ENCODE results near the gene EIF5B. TPM values are rescaled to one million over a fixed set of nuclear protein-coding genes. Genes with fewer than 3 reads are reported as not detected.

Gene EIF5B
- total and polyA plus RNA-seq, 2 donors (not counting 1 experiment from before 2014, with no cell fraction given), result 4.5 to 32.8 TPM

DNA sequence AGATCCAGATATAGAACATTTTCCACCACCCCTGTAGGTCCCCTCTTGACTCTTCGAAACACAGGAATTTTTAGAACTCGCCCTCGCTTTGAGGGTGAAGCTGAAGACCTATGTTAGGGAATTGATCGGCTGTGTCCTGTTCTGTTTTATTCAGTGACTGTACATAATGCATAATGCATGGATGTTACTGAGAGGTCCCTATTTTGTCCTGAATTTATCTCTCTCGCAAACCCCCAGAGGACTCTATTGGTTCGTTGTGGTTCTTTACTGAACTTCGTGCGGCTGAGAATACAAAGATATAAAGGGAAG, 431 bp upstream of the EIF5B start:
- H3K9me3 Mint-ChIP-seq (ENCODE audit: insufficient read depth), result no peaks in the 10 kb centered on the region
- peak overlapping the region; percentile 81 for H3K4me2 ChIP-seq (replicated peaks; ENCODE audit: low read depth, low read length, poor library complexity, severe bottlenecking)
- intact Hi-C loops (cut with micrococcal nuclease), result loop anchor here (1.0 to 5.0 kb wide), 8 partner anchors 154 to 924 kb away; partner anchors contain the start of genes C2orf15, COA5, MGAT4A and MITD1
- H3K9ac ChIP-seq (ENCODE audit: low read length), result peak overlapping the region; percentile 86
- H3K4me1 Mint-ChIP-seq, result peaks cover 30% of the 10 kb centered on the region
- peaks cover 6 to 13% of the 10 kb centered on the region in 2 experiments for H3K36me3 ChIP-seq (replicated peaks in 1 of 2; ENCODE audit: control extremely low read depth in 1 of 2, control insufficient read depth in 1 of 2, extremely low read depth in 1 of 2, insufficient read depth in 2 of 2, low read length in 1 of 2)
- H3K27ac Mint-ChIP-seq, result no peak overlapping the region
- CTCF ChIA-PET, result interaction anchor here (1.0 to 2.2 kb wide), 8 partner anchors 57 to 926 kb away, joined by 3 to 14 read pairs (median 4); partner anchors contain the start of genes LIPT1, REV1 and TSGA10
- no peaks in the 10 kb centered on the region for H3K27me3 Mint-ChIP-seq
- no peak overlapping the region for H3K4me3 Mint-ChIP-seq
- peaks cover 15% of the 10 kb centered on the region for H4K20me1 ChIP-seq (ENCODE audit: control insufficient read depth, insufficient read depth, low read length, poor library complexity, severe bottlenecking)
- peak overlapping the region; percentile 90 to 93 for H3K27ac ChIP-seq (ENCODE audit: low read length in 2 of 2)
- H3K79me2 ChIP-seq (ENCODE audit: control insufficient read depth, insufficient read depth, low read length), result peaks cover 72% of the 10 kb centered on the region
- H2AFZ ChIP-seq (ENCODE audit: insufficient read depth, low read depth, low read length, poor library complexity, severe bottlenecking), result peak overlapping the region; percentile 77
- no peaks in the 10 kb centered on the region for H3K9me3 ChIP-seq (ENCODE audit: control extremely low read depth in 1 of 3, control insufficient read depth in 2 of 3, insufficient read depth in 1 of 3, low read length in 2 of 3)
- TF ChIP-seq EZH2 (IDR thresholded peaks at IDR 0.05; ENCODE audit: borderline replicate concordance, insufficient read depth, low read depth, low read length, poor library complexity, severe bottlenecking), result no peak
- TF ChIP-seq, protein P1, sequence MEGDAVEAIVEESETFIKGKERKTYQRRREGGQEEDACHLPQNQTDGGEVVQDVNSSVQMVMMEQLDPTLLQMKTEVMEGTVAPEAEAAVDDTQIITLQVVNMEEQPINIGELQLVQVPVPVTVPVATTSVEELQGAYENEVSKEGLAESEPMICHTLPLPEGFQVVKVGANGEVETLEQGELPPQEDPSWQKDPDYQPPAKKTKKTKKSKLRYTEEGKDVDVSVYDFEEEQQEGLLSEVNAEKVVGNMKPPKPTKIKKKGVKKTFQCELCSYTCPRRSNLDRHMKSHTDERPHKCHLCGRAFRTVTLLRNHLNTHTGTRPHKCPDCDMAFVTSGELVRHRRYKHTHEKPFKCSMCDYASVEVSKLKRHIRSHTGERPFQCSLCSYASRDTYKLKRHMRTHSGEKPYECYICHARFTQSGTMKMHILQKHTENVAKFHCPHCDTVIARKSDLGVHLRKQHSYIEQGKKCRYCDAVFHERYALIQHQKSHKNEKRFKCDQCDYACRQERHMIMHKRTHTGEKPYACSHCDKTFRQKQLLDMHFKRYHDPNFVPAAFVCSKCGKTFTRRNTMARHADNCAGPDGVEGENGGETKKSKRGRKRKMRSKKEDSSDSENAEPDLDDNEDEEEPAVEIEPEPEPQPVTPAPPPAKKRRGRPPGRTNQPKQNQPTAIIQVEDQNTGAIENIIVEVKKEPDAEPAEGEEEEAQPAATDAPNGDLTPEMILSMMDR (IDR thresholded peaks at IDR 0.05), result no peak
- H3K27me3 ChIP-seq (replicated peaks in 1 of 4; ENCODE audit: control extremely low read depth in 1 of 4, control insufficient read depth in 3 of 4, insufficient read depth in 4 of 4, low read length in 3 of 4), result no peaks in the 10 kb centered on the region
- H3K4me3 ChIP-seq (ENCODE audit: control extremely low read depth in 1 of 5, extremely low read depth in 1 of 5, insufficient read depth in 1 of 5, low read depth in 2 of 5, low read length in 4 of 5), result peak overlapping the region; percentile 78 to 95 (median 86)
- DNase-seq (no peak), ATAC-seq (ENCODE audit: low read depth) (peak; percentile 2)
- H3K4me1 ChIP-seq (ENCODE audit: control insufficient read depth in 2 of 2, insufficient read depth in 2 of 2, low read length in 2 of 2), result peaks cover 14 to 31% of the 10 kb centered on the region in 2 donors
- WGBS (ENCODE audit: insufficient coverage), result 0% methylated on average over 4 of the region's 8 CpGs
- POLR2A ChIA-PET, result interaction anchor here (0.6 to 2.0 kb wide), 7 partner anchors 10 to 1972 kb away, joined by 3 to 7 read pairs (median 6); partner anchors contain the start of genes C2orf15, LIPT1, REV1 and RNF149

DNA sequence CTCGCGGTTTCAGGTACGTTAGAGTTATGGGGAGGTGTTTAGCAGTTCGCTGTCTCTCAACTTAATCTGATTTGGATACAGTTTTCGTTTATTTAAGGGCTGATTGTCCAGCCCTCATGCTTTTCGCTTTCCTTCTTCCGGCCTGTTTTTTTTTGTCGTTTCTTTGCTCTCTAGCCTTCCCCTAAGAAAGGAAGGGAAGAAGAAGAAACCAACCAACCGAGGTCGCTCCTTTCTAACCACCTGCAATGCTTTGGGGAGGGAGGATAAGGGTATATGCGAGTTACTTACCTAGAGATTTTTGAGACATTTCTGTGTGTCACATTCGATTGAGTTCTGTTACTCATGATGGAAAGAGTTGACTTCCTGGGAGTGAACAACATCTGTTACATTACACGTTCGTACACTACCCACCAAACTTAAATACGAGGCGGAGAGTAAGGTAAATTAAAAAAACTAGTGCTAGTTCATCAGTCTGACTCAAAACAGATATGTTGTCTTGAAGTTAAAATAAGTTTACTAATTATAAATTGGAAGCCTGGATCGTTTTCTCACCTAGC, 918 bp downstream of the EIF5B start:
- peaks cover 0 to 2% of the 10 kb centered on the region in 2 experiments for H3K36me3 ChIP-seq (replicated peaks in 1 of 2; ENCODE audit: control extremely low read depth in 1 of 2, control insufficient read depth in 1 of 2, extremely low read depth in 1 of 2, insufficient read depth in 2 of 2, low read length in 1 of 2)
- H3K27me3 ChIP-seq (replicated peaks in 1 of 4; ENCODE audit: control extremely low read depth in 1 of 4, control insufficient read depth in 3 of 4, insufficient read depth in 4 of 4, low read length in 3 of 4), result no peaks in the 10 kb centered on the region
- no peaks in the 10 kb centered on the region for H3K9me3 ChIP-seq (ENCODE audit: control extremely low read depth in 1 of 3, control insufficient read depth in 2 of 3, insufficient read depth in 1 of 3, low read length in 2 of 3)
- intact Hi-C loops (cut with micrococcal nuclease), result loop anchor here (5.0 kb wide), 2 partner anchors 731 to 909 kb away; partner anchors contain the start of genes COA5 and UNC50
- no peak for ATAC-seq (ENCODE audit: low read depth)
- H3K4me3 Mint-ChIP-seq, result no peak overlapping the region
- H3K4me2 ChIP-seq (replicated peaks; ENCODE audit: low read depth, low read length, poor library complexity, severe bottlenecking), result peak overlapping the region; percentile 81
- H3K4me1 Mint-ChIP-seq, result peaks cover 26% of the 10 kb centered on the region
- peak overlapping the region; percentile 86 for H3K9ac ChIP-seq (ENCODE audit: low read length)
- peaks cover 77% of the 10 kb centered on the region for H3K79me2 ChIP-seq (ENCODE audit: control insufficient read depth, insufficient read depth, low read length)
- ChIA-PET POLR2A (interaction anchor here (1.5 kb wide), 1 partner anchor 183 kb away, joined by 5 read pairs; the partner anchor contains the start of genes LIPT1 and TSGA10), CTCF (interaction anchor here (1.4 to 2.2 kb wide), 3 partner anchors 56 to 197 kb away, joined by 4 to 14 read pairs (median 4); partner anchors contain the start of gene REV1)
- WGBS (ENCODE audit: insufficient coverage), result no CpG with 5 or more reads among the region's 17 CpGs
- no peak for TF ChIP-seq EZH2 (IDR thresholded peaks at IDR 0.05; ENCODE audit: borderline replicate concordance, insufficient read depth, low read depth, low read length, poor library complexity, severe bottlenecking)
- TF ChIP-seq, protein P1 (IDR thresholded peaks at IDR 0.05), result no peak
- H2AFZ ChIP-seq (ENCODE audit: insufficient read depth, low read depth, low read length, poor library complexity, severe bottlenecking), result peak overlapping the region; percentile 77
- peaks cover 14 to 31% of the 10 kb centered on the region in 2 donors for H3K4me1 ChIP-seq (ENCODE audit: control insufficient read depth in 2 of 2, insufficient read depth in 2 of 2, low read length in 2 of 2)
- H3K4me3 ChIP-seq (ENCODE audit: control extremely low read depth in 1 of 5, extremely low read depth in 1 of 5, insufficient read depth in 1 of 5, low read depth in 2 of 5, low read length in 4 of 5), result peak overlapping the region; percentile 69 to 95 (median 81)
- no peak for DNase-seq
- H3K9me3 Mint-ChIP-seq (ENCODE audit: insufficient read depth), result no peaks in the 10 kb centered on the region
- H4K20me1 ChIP-seq (ENCODE audit: control insufficient read depth, insufficient read depth, low read length, poor library complexity, severe bottlenecking), result peaks cover 14% of the 10 kb centered on the region
- H3K27ac Mint-ChIP-seq, result no peak overlapping the region
- no peaks in the 10 kb centered on the region for H3K27me3 Mint-ChIP-seq
- peak overlapping the region; percentile 90 to 93 for H3K27ac ChIP-seq (ENCODE audit: low read length in 2 of 2)

Data from B cell (primary cell).